ENCODE measurements around the gene UPK3BL2.
"Not testable (repeated sequence)": the region's sequence is repeated elsewhere in the genome, so short reads cannot be mapped to it uniquely, and the experiment has no call there.

The UPK3BL2 gene

DNA sequence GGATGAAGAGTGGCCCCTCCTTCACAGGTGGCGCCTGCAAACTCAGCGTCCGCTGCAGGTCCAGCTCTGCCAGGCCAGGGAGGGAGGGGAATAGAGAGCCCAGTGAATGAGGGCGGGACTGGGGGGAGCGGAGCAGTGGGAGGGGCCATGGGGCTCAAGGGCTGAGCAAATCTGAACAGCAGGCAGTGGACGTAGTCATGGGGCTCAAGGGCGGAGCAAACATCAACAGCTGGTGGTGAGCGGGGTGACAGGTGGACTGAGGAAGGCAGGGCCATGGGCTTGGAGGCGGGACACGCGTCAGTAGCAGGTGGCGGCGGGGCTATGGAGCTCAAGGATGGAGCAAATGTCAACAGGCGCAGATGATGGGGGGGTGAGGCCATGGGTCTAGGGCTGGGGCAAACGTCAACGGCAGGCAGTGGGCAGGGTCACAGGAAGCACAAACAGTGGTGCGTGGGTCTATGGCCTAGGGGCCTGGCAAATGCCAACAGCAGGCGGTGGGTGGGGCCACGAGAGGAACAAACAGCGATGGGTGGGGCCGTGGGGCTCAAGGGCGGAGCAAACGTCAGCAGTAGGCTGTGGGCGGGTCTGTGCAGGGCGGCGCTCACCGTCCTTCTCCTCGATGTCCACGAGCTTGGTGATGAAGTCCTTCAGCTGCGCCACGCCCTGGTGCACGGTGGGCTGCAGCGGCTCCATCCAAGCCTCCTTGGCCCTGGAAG is 50.1 kb downstream of the UPK3BL2 start:
- DNase-seq: not testable (repeated sequence)

DNA sequence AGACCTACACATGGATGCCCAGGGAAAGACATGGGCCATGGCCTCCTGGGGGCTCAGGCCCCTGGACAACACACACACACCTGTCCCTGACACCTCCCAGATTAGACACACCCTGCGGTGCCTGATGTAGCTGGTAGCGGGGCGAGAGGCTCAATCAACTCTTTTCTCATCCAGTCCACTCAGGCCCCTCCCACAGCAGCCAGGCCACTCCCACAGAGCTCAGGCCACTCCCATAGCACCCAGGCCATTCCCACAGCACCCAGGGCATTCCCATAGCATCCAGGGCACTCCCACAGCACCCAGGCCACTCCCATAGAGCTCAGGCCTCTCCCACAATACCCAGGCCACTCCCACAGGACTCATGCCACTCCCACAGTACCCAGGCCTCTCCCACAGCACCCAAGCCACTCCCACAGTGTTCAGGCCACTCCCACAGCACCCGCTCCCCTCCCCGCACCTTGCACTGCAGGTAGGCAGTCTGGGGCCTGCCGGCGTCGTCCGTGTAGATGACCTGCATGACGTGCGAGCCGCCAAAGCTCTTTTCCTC is 52.9 kb downstream of the UPK3BL2 start:
- DNase-seq: not testable (repeated sequence)
